ENCODE measurements around the gene NKD1. TPM values are rescaled to one million over a fixed set of nuclear protein-coding genes. Genes with fewer than 3 reads are reported as not detected.

The NKD1 gene
- total RNA-seq, 4 donors from 2014 or later: 3.5 to 48.1 (median 8.9) TPM

DNA sequence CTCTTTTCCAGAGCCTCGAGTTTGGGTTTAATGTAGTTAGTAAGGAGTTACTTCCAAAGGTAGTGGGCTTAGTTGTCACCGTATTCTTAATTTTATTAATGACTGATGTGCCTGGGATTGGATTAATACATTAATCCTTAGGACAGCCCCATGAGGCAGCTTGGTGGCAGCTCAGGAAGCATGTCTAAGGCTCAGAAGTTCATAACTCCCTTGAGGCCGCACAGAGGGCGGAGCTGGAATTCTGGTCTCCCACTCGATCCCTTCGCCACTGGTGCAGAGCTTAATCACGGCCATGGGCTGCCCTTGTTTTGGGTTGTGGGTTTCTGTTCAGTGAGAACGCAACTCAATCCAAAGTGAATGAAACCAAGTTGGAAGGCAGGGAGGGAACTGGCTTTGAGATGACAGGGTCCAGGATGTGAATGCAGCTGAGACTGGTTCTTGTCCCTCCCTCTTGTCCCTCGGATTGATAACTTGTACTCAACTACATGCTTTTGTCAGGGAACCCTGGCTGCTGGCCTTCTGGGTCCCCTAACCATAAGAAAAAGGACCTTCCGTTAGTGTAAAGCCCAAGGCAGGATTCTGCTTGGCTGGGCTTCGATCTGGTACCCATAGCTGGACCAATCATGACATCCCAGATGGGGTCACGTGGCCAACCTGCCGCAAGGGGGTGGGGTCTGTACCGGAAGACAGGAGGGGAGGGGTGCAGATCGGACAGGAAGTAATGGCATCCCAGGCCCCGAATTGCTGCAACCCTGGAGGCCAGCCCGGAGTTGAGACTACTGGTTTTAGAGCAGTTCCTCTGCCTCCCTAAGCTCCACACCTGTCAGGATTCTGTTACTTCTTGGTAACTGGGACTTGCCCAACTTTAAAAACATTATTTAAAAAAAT, 87.6 kb downstream of the NKD1 start:
- H3K9me3 ChIP-seq: no peaks in the 10 kb centered on the region
- H3K4me1 ChIP-seq: no peaks in the 10 kb centered on the region
- no peak overlapping the region for H3K27ac ChIP-seq
- TF ChIP-seq CTCF (IDR thresholded peaks at IDR 0.05): no peak
- TF ChIP-seq POLR2A (IDR thresholded peaks at IDR 0.05): no peak
- no peaks in the 10 kb centered on the region for H3K27me3 ChIP-seq
- H3K4me3 ChIP-seq: no peak overlapping the region
- intact Hi-C loops (cut with DNase I; ENCODE audit: low total_unique reads): no loop called here
- no peak for DNase-seq
- no peaks in the 10 kb centered on the region for H3K36me3 ChIP-seq

- H3K27ac ChIP-seq: no peak overlapping the region
- intact Hi-C loops (cut with DNase I; ENCODE audit: low total_unique reads): no loop called here
- no peaks in the 10 kb centered on the region for H3K36me3 ChIP-seq
- no peaks in the 10 kb centered on the region for H3K9me3 ChIP-seq
- no peaks in the 10 kb centered on the region for H3K4me1 ChIP-seq
- no peaks in the 10 kb centered on the region for H3K27me3 ChIP-seq
- no peak for TF ChIP-seq POLR2A (IDR thresholded peaks at IDR 0.05)
- TF ChIP-seq CTCF (IDR thresholded peaks at IDR 0.05): no peak
- H3K4me3 ChIP-seq: no peak overlapping the region
- DNase-seq: no peak
Observed at GRCh38 chr16:50636753-50637374, 88.7 kb downstream of the NKD1 start.

DNA sequence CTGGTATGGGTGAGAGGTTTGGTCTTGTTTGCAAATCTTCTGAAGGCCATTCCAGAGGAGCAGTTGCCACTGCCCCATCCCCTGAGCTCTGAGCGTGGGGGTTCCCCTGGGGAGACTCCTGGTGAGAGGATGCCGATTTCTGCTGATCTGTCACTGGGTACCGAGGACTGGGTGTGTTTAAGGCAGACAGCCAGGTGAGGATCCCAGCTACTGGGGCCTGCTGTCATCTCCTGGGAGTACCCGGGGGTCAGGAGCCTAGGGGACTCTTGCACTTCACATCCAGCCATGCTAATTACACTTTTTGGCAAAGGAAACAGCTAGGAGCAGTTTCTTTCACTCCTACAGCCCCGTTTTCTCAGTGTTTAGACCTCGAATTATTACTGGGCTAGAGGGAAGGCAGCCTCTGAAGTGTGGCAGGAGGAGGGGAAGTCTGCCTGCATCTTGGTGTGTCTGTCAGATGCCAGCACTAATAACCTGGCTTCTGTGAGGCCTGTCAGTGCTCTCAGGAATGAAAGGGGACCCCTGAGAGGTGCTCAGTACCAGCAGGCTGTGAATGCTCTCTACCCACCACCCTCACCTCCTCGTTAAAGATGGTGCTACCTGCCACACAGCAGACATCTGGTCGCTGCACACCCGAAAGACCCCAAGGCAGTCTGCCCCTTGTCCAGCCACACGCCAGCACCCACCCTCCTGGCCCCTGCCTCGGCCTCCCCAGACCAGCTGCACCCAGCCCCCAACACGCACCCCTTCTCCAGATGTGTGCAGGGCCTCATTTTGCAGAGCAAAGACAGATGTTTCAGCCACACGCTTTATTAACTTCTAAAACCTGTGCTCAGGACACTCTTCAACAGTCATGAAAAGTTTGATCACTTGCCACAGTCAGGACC, 89.8 kb downstream of the NKD1 start:
- intact Hi-C loops (cut with DNase I; ENCODE audit: low total_unique reads): no loop called here
- no peaks in the 10 kb centered on the region for H3K4me1 ChIP-seq
- no peaks in the 10 kb centered on the region for H3K27me3 ChIP-seq
- DNase-seq: no peak
- no peaks in the 10 kb centered on the region for H3K36me3 ChIP-seq
- H3K9me3 ChIP-seq: no peaks in the 10 kb centered on the region
- no peak for TF ChIP-seq POLR2A (IDR thresholded peaks at IDR 0.05)
- TF ChIP-seq CTCF (IDR thresholded peaks at IDR 0.05): no peak
- H3K4me3 ChIP-seq: no peak overlapping the region
- H3K27ac ChIP-seq: no peak overlapping the region

DNA sequence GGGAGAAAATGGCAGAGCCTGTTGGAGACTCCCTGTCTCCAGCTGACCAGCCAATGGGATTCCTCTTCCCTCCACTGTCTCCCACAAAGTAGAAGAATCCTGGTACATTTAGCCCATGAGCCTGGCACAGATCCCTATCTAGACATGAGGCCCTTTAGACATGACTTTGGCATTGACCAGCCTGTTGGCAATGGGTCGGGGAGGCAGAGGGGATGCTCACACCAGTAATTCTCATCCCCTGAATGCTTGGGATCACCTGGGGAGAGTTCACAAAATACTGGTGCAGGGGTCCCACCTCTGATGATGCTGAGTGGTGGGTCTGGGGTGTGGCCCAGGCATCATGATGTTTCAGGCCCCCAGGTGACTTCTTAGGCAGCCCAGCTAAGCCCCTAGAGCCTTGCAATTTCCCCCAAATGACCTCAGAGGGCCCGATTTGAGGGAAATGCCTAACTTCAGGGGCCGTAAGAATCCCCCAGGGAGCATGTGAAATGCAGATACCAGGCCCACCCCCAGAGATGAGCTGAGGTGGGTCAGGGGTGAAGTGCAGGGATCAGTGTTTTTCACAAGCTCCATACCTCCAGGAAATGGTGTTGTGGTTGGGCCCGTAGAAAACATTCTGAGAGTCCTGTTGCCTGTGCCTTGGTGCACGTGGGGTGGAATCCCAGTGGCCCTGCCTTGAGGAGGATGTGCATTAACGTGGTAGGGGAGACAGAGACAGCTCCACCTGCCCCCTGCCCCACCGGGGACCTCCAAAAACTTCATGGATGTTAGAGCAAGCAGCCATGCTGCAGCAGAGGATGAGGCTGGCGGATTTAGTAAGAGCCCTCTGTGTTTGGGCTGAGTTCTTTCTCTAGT, 90.8 kb downstream of the NKD1 start:
- H3K27ac ChIP-seq: no peak overlapping the region
- H3K27me3 ChIP-seq: no peaks in the 10 kb centered on the region
- H3K4me3 ChIP-seq: no peak overlapping the region
- intact Hi-C loops (cut with DNase I; ENCODE audit: low total_unique reads): no loop called here
- H3K36me3 ChIP-seq: no peaks in the 10 kb centered on the region
- H3K4me1 ChIP-seq: no peaks in the 10 kb centered on the region
- TF ChIP-seq CTCF (IDR thresholded peaks at IDR 0.05) (no peak), POLR2A (IDR thresholded peaks at IDR 0.05) (no peak)
- H3K9me3 ChIP-seq: no peaks in the 10 kb centered on the region
- no peak for DNase-seq

Measured in uterus (tissue), 4 donors.